ENCODE measurements around the gene AIDA. TPM values are rescaled to one million over a fixed set of nuclear protein-coding genes. Genes with fewer than 3 reads are reported as not detected.
A peak's percentile ranks its signal among the peaks of the same experiment; 100 is the strongest.

AIDA gene
- total RNA-seq, 2 experiments from 2014 or later = 62.8 to 65.0 TPM

- H3K4me1 Mint-ChIP-seq = peaks cover 58% of the 10 kb centered on the region
- DNase-seq = peak; percentile 36
- peaks cover 71% of the 10 kb centered on the region for H3K36me3 Mint-ChIP-seq
- no peaks in the 10 kb centered on the region for H3K27me3 Mint-ChIP-seq
- H3K27ac Mint-ChIP-seq = peak overlapping the region; percentile 93
- peak; percentile 67 for ATAC-seq (ENCODE audit: low read depth)
- POLR2A ChIA-PET = interaction anchor here (0.7 to 4.0 kb wide), 6 partner anchors 9 to 911 kb away, joined by 3 to 56 read pairs (median 11); partner anchors contain the start of genes AIDA, BROX and DUSP10
- H3K9me3 Mint-ChIP-seq = peaks cover 2% of the 10 kb centered on the region
- H3K4me3 Mint-ChIP-seq = peak overlapping the region; percentile 65
These were observed 59.0 kb downstream of the AIDA start for GRCh38 chr1:222653178-222653827.

DNA sequence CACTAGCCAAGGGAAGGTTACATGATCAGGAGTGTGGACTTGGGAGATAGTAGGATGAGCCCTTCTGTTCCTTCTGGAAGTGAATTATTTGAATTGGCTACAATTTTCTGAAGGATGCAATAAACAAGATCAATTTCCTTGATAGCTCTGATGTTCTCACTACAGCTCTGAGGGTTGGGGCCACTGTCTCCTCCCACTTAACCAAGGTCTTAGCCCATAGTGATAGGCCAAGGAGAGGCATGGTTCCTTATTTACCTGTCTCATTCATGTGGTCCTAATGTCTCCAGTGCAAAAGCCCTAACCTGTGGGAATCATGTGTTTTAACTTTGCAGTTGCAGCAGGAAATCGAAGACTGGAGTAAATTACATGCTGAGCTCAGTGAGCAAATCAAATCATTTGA is 59.6 kb downstream of the AIDA start:
- H3K27ac Mint-ChIP-seq = peak overlapping the region; percentile 93
- H3K4me1 Mint-ChIP-seq = peaks cover 58% of the 10 kb centered on the region
- POLR2A ChIA-PET = interaction anchor here (0.7 to 4.0 kb wide), 5 partner anchors 8 to 911 kb away, joined by 3 to 56 read pairs (median 4); partner anchors contain the start of genes AIDA, BROX and DUSP10
- peaks cover 2% of the 10 kb centered on the region for H3K9me3 Mint-ChIP-seq
- no peak for ATAC-seq (ENCODE audit: low read depth)
- peaks cover 66% of the 10 kb centered on the region for H3K36me3 Mint-ChIP-seq
- peak overlapping the region; percentile 65 for H3K4me3 Mint-ChIP-seq
- H3K27me3 Mint-ChIP-seq = no peaks in the 10 kb centered on the region
- DNase-seq = no peak

DNA sequence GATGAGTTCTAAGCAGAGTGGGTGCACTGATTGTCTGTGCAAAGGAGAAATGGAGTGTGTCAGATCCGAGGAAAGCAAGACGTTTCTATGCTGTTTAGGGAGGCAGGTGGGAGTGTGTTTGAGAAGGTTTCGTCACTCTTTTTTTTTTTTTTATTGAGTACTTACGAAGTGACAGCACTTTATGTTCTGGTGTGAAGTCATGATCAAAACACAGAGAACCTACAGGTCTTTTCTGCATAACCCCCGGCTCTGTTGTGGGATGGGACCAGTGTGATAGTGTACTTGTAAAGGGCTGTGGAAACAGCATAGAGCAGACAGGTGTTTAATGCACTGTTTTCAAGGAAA is 67.7 kb downstream of the AIDA start:
- H3K4me1 Mint-ChIP-seq = peaks cover 14% of the 10 kb centered on the region
- ATAC-seq (ENCODE audit: low read depth) (no peak), DNase-seq (no peak)

GRCh38 chr1:222643938-222644635 is 68.2 kb downstream of the AIDA start:
- H3K36me3 Mint-ChIP-seq = peaks cover 13% of the 10 kb centered on the region
- DNase-seq = peak; percentile 96
- POLR2A ChIA-PET = interaction anchor here (1.0 to 3.5 kb wide), 7 partner anchors 9 to 180 kb away, joined by 3 to 56 read pairs (median 10); partner anchors contain the start of genes AIDA, BROX and TAF1A
- peaks cover 14% of the 10 kb centered on the region for H3K4me1 Mint-ChIP-seq
- no peaks in the 10 kb centered on the region for H3K27me3 Mint-ChIP-seq
- H3K27ac Mint-ChIP-seq = peak overlapping the region; percentile 98
- no peaks in the 10 kb centered on the region for H3K9me3 Mint-ChIP-seq
- peak; percentile 98 for ATAC-seq (ENCODE audit: low read depth)
- H3K4me3 Mint-ChIP-seq = peak overlapping the region; percentile 97

More for the DNA sequence above, 67.7 kb downstream of the AIDA start:
- Mint-ChIP-seq H3K36me3 (peaks cover 11% of the 10 kb centered on the region), H3K27ac (peak overlapping the region; percentile 98), H3K27me3 (no peaks in the 10 kb centered on the region), H3K9me3 (no peaks in the 10 kb centered on the region), H3K4me3 (peak overlapping the region; percentile 97)
- POLR2A ChIA-PET = interaction anchor here (0.7 to 3.5 kb wide), 7 partner anchors 9 to 69 kb away, joined by 3 to 56 read pairs (median 10); partner anchors contain the start of genes AIDA, BROX and TAF1A

GRCh38 chr1:222643606-222643937 is 68.7 kb downstream of the AIDA start:
- DNase-seq (no peak), ATAC-seq (ENCODE audit: low read depth) (no peak)
- H3K9me3 Mint-ChIP-seq = no peaks in the 10 kb centered on the region
- POLR2A ChIA-PET = interaction anchor here (1.1 to 3.5 kb wide), 6 partner anchors 9 to 179 kb away, joined by 3 to 56 read pairs (median 14); partner anchors contain the start of genes AIDA, BROX and TAF1A
- H3K4me3 Mint-ChIP-seq = peak overlapping the region; percentile 97
- peak overlapping the region; percentile 98 for H3K27ac Mint-ChIP-seq
- peaks cover 14% of the 10 kb centered on the region for H3K36me3 Mint-ChIP-seq
- peaks cover 13% of the 10 kb centered on the region for H3K4me1 Mint-ChIP-seq
- no peaks in the 10 kb centered on the region for H3K27me3 Mint-ChIP-seq

DNA sequence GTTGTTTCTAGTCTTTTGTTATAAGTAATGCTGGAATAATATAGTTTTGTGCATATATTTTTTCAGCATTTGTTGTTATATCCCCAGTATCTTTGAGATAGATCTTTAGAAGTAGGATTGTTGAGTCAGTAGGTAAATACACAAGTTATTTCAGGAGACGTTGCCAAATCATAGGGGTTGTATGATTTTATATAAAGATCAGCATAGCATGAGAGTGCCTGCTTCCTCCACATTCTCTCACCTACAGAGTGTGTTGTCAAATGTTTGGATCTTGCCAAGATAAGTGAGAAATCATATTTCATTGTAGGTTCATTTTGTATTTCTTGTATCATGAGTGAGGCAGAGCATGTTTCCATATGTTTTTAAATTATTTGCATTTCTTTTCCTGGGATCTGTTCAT is 69.8 kb downstream of the AIDA start:
- peak overlapping the region; percentile 49 for H3K4me3 Mint-ChIP-seq
- H3K4me1 Mint-ChIP-seq = peaks cover 11% of the 10 kb centered on the region
- DNase-seq = no peak
- H3K9me3 Mint-ChIP-seq = no peaks in the 10 kb centered on the region
- H3K36me3 Mint-ChIP-seq = peaks cover 16% of the 10 kb centered on the region
- POLR2A ChIA-PET = interaction anchor here (0.7 to 0.8 kb wide), 2 partner anchors 22 to 71 kb away, joined by 3 to 4 read pairs; partner anchors contain the start of genes AIDA and BROX
- no peak overlapping the region for H3K27ac Mint-ChIP-seq
- no peaks in the 10 kb centered on the region for H3K27me3 Mint-ChIP-seq
- no peak for ATAC-seq (ENCODE audit: low read depth)

- Mint-ChIP-seq H3K36me3 (peaks cover 16% of the 10 kb centered on the region), H3K27ac (no peak overlapping the region), H3K27me3 (no peaks in the 10 kb centered on the region), H3K4me1 (peaks cover 11% of the 10 kb centered on the region), H3K9me3 (no peaks in the 10 kb centered on the region), H3K4me3 (no peak overlapping the region)
- POLR2A ChIA-PET = interaction anchor here (0.7 to 0.8 kb wide), 2 partner anchors 21 to 72 kb away, joined by 3 to 4 read pairs; partner anchors contain the start of genes AIDA and BROX
- DNase-seq (no peak), ATAC-seq (ENCODE audit: low read depth) (no peak)
These were observed 70.9 kb downstream of the AIDA start for GRCh38 chr1:222641269-222641948.

- peaks cover 13% of the 10 kb centered on the region for H3K4me1 Mint-ChIP-seq
- peaks cover 19% of the 10 kb centered on the region for H3K36me3 Mint-ChIP-seq
- peak overlapping the region; percentile 33 for H3K4me3 Mint-ChIP-seq
- POLR2A ChIA-PET = interaction anchor here (0.8 to 3.3 kb wide), 6 partner anchors 10 to 169 kb away, joined by 3 to 17 read pairs (median 6); partner anchors contain the start of gene TAF1A
- no peaks in the 10 kb centered on the region for H3K27me3 Mint-ChIP-seq
- ATAC-seq (ENCODE audit: low read depth) (peak; percentile 87), DNase-seq (no peak)
- H3K27ac Mint-ChIP-seq = peak overlapping the region; percentile 76
- no peaks in the 10 kb centered on the region for H3K9me3 Mint-ChIP-seq
These were observed 77.9 kb downstream of the AIDA start for GRCh38 chr1:222634180-222635013.

DNA sequence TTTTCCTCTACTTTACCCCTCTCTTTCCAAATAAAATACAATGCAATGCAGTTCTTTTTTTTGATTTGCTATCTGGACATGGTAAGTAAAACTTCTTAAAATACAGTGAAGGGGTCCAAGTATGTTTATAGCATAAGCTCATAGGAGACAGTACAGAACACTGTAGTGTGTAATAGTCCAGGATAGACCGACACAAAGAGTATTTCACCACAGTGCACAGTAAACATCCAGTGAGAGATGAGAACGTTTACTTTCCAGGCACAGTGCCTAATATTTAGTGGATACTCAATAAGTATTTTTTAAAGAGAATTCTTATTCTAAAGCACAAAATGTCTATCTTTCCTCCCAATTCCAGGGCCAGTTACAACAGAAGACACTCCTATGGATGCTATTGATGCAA is 79.5 kb downstream of the AIDA start:
- ATAC-seq (ENCODE audit: low read depth) (no peak), DNase-seq (no peak)
- H3K4me1 Mint-ChIP-seq = peaks cover 13% of the 10 kb centered on the region
- POLR2A ChIA-PET = interaction anchor here (3.3 kb wide), 1 partner anchor 11 kb away, joined by 17 read pairs; no protein-coding TSS in a partner anchor
- no peaks in the 10 kb centered on the region for H3K9me3 Mint-ChIP-seq
- no peak overlapping the region for H3K4me3 Mint-ChIP-seq
- H3K27me3 Mint-ChIP-seq = no peaks in the 10 kb centered on the region
- peaks cover 14% of the 10 kb centered on the region for H3K36me3 Mint-ChIP-seq
- no peak overlapping the region for H3K27ac Mint-ChIP-seq

GRCh38 chr1:222631611-222632208 is 80.6 kb downstream of the AIDA start:
- H3K4me3 Mint-ChIP-seq = no peak overlapping the region
- H3K36me3 Mint-ChIP-seq = peaks cover 21% of the 10 kb centered on the region
- no peak for DNase-seq
- POLR2A ChIA-PET = no interaction called here
- H3K27me3 Mint-ChIP-seq = no peaks in the 10 kb centered on the region
- peaks cover 13% of the 10 kb centered on the region for H3K4me1 Mint-ChIP-seq
- no peak overlapping the region for H3K27ac Mint-ChIP-seq
- no peaks in the 10 kb centered on the region for H3K9me3 Mint-ChIP-seq
- no peak for ATAC-seq (ENCODE audit: low read depth)

DNA sequence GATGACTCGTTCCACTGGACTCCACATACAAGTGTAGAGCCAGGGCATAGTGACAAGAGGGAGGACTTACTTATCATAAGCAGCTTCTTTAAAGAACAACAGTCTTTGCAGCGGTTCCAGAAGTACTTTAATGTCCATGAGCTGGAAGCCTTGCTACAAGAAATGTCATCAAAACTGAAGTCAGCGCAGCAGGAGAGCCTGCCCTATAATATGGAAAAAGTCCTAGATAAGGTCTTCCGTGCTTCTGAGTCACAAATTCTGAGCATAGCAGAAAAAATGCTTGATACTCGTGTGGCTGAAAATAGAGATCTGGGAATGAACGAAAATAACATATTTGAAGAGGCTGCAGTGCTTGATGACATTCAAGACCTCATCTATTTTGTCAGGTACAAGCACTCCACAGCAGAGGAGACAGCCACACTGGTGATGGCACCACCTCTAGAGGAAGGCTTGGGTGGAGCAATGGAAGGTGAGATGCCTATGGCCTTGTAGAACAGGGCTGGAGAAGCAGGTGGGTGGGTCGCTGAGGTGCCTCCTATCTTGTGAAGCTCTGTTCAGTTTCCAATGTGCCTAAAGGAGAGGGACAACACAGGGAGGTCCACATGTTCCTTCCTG is 82.3 kb downstream of the AIDA start:
- no peak overlapping the region for H3K27ac Mint-ChIP-seq
- H3K4me3 Mint-ChIP-seq = no peak overlapping the region
- POLR2A ChIA-PET = interaction anchor here (0.6 kb wide), 1 partner anchor 1009 kb away, joined by 4 read pairs; no protein-coding TSS in a partner anchor

GRCh38 chr1:222627232-222627631 is 85.1 kb downstream of the AIDA start:
- Mint-ChIP-seq H3K27ac (no peak overlapping the region), H3K4me3 (no peak overlapping the region), H3K4me1 (peaks cover 3% of the 10 kb centered on the region), H3K27me3 (no peaks in the 10 kb centered on the region), H3K9me3 (no peaks in the 10 kb centered on the region), H3K36me3 (peaks cover 27% of the 10 kb centered on the region)
- POLR2A ChIA-PET = no interaction called here
- no peak for ATAC-seq (ENCODE audit: low read depth)
- no peak for DNase-seq

More for the DNA sequence above, 82.3 kb downstream of the AIDA start:
- Mint-ChIP-seq H3K27me3 (no peaks in the 10 kb centered on the region), H3K9me3 (no peaks in the 10 kb centered on the region), H3K4me1 (peaks cover 13% of the 10 kb centered on the region), H3K36me3 (peaks cover 27% of the 10 kb centered on the region)
- DNase-seq (no peak), ATAC-seq (ENCODE audit: low read depth) (no peak)
